SK-N-MC (cell line): ENCODE measurements around the gene GDPD3.

ENCODE experiments used
- DNase-seq: peaks from one replicate; pipeline ENCODE4 v3.0.0-alpha.2; 2011; ENCODE audit warnings: low read depth, low spot score
- H3K27ac ChIP-seq: fragments of 200-600 bp; sonication (generic); 2 replicates; pipeline ENCODE4 v1.5.1; 2016; ENCODE audit warnings: mixed run types
- H3K36me3 ChIP-seq: fragments of 200-600 bp; sonication (generic); 2 replicates; pipeline ENCODE4 v1.6.1; 2017; ENCODE audit warnings: antibody characterized with exemption, low read length, mixed read lengths; ENCODE audit not compliant: insufficient read depth
- H3K4me3 ChIP-seq: fragments of 200-600 bp; sonication (generic); 2 replicates; pipeline ENCODE4 v1.5.1; 2016
- H3K9ac ChIP-seq: fragments of 200-600 bp; sonication (generic); 2 replicates; pipeline ENCODE4 v1.8.0; 2017; ENCODE audit warnings: mixed run types, mixed read lengths; ENCODE audit not compliant: insufficient read length
- H3K9me3 ChIP-seq: fragments of 200-600 bp; sonication (generic); 2 replicates; pipeline ENCODE4 v1.6.1; 2017; ENCODE audit warnings: low read depth, mild to moderate bottlenecking, antibody characterized with exemption, low read length, moderate library complexity, mixed read lengths
- EZH2 ChIP-seq: fragments of 200-600 bp; sonication (generic); IDR thresholded peaks from one replicate; pipeline ENCODE4 v1.6.1; 2017; ENCODE audit warnings: antibody characterized with exemption
- FOXP2 ChIP-seq: optimal IDR thresholded peaks from 2 replicates; pipeline ENCODE3; 2011; ENCODE audit warnings: mild to moderate bottlenecking, moderate library complexity; ENCODE audit not compliant: insufficient read depth; ENCODE audit errors: extremely low read length, control extremely low read depth
- POLR2AphosphoS5 ChIP-seq: IDR thresholded peaks from 2 replicates; pipeline ENCODE4 v1.6.1; 2012; ENCODE audit warnings: mild to moderate bottlenecking, low read depth, low read length, borderline replicate concordance

The GDPD3 gene

GRCh38 chr16:30063278-30063892, 50.0 kb downstream of the GDPD3 start:
- peak overlapping the region; percentile 94 for H3K4me3 ChIP-seq
- peaks cover 34% of the 10 kb centered on the region for H3K36me3 ChIP-seq
- peak overlapping the region; percentile 90 for H3K9ac ChIP-seq
- no peaks in the 10 kb centered on the region for H3K9me3 ChIP-seq
- TF ChIP-seq POLR2AphosphoS5 (no peak), FOXP2 (no peak), EZH2 (no peak)
- peak overlapping the region; percentile 97 for H3K27ac ChIP-seq
- DNase-seq: no peak

GRCh38 chr16:30060836-30061554, 52.3 kb downstream of the GDPD3 start:
- Histone ChIP-seq H3K36me3 (peaks cover 28% of the 10 kb centered on the region; the same call in 1 of the 2 replicates), H3K27ac (peak overlapping the region; percentile 61; the same call in 1 of the 2 replicates), H3K9me3 (no peaks in the 10 kb centered on the region), H3K4me3 (no peak overlapping the region), H3K9ac (no peak overlapping the region)
- TF ChIP-seq EZH2: no peak
- TF ChIP-seq FOXP2: no peak
- TF ChIP-seq POLR2AphosphoS5: no peak
- DNase-seq: no peak

GRCh38 chr16:30060346-30060745, 53.0 kb downstream of the GDPD3 start:
- peak overlapping the region; percentile 61 for H3K27ac ChIP-seq
- no peaks in the 10 kb centered on the region for H3K9me3 ChIP-seq
- H3K9ac ChIP-seq: no peak overlapping the region
- no peak for TF ChIP-seq POLR2AphosphoS5
- no peak for TF ChIP-seq EZH2
- no peak for TF ChIP-seq FOXP2
- peaks cover 31% of the 10 kb centered on the region; the same call in 1 of the 2 replicates for H3K36me3 ChIP-seq
- no peak for DNase-seq
- no peak overlapping the region for H3K4me3 ChIP-seq

GRCh38 chr16:30054959-30055553, 58.3 kb downstream of the GDPD3 start:
- Histone ChIP-seq H3K9me3 (no peaks in the 10 kb centered on the region), H3K36me3 (peaks cover 29% of the 10 kb centered on the region; the same call in 1 of the 2 replicates), H3K27ac (no peak overlapping the region), H3K9ac (no peak overlapping the region), H3K4me3 (no peak overlapping the region)
- no peak for DNase-seq
- TF ChIP-seq EZH2: no peak
- no peak for TF ChIP-seq POLR2AphosphoS5
- TF ChIP-seq FOXP2: no peak
